ENCODE results near the gene CPSF4L.

Gene CPSF4L

DNA sequence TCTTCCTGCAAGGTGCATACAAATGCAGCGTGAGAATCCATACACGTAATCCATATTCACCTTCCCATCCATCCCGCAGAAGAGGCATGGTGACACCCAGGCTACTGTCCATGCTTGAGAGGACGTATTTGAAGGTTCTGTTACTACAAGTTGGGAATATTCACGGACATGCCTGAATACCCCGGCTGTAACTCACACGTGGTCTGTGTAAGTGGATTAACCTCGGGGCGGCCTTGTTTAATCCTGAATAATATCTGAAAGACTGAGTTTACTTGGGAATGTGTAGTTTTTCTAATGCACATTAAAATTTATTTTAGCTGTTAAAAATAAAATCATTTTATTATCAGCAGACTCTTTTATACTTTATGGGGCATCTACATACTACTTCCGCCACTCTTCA lies 13.1 kb downstream of the CPSF4L start:
- Histone ChIP-seq H3K27ac (ENCODE audit: low read length) (no peak overlapping the region), H3K4me1 (ENCODE audit: control insufficient read depth, low read depth, low read length) (no peaks in the 10 kb centered on the region), H3K9ac (ENCODE audit: low read length) (no peak overlapping the region), H3K36me3 (ENCODE audit: control insufficient read depth, low read depth, low read length) (peaks cover 30% of the 10 kb centered on the region), H3K9me3 (ENCODE audit: control insufficient read depth, low read depth, low read length) (no peaks in the 10 kb centered on the region), H3K4me3 (ENCODE audit: low read length) (no peak overlapping the region), H3K27me3 (ENCODE audit: control insufficient read depth, insufficient read depth, low read length) (no peaks in the 10 kb centered on the region)

DNA sequence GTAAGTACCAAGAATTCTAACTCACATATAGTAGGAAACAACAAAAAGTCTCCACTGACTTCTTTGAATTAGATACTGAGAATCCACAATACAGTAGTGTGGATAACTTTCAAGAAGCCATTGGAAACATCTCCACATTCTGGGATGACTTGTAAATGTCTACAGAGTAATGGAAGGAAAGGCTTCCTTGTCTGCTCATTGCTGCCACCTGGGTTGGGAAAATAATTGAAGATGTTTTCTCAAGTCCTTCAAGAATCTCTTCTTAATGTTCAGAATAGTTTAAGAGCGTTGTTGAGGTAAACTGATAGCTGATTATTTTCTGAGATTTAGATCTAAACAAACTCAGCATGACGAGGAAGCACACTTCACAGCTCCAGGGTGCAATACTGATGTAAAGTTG lies 14.0 kb downstream of the CPSF4L start:
- no peak overlapping the region for H3K4me3 ChIP-seq (ENCODE audit: low read length)
- H3K27me3 ChIP-seq (ENCODE audit: control insufficient read depth, insufficient read depth, low read length) = no peaks in the 10 kb centered on the region
- no peaks in the 10 kb centered on the region for H3K9me3 ChIP-seq (ENCODE audit: control insufficient read depth, low read depth, low read length)
- H3K9ac ChIP-seq (ENCODE audit: low read length) = no peak overlapping the region
- no peaks in the 10 kb centered on the region for H3K4me1 ChIP-seq (ENCODE audit: control insufficient read depth, low read depth, low read length)
- H3K27ac ChIP-seq (ENCODE audit: low read length) = no peak overlapping the region
- H3K36me3 ChIP-seq (ENCODE audit: control insufficient read depth, low read depth, low read length) = peaks cover 34% of the 10 kb centered on the region

DNA sequence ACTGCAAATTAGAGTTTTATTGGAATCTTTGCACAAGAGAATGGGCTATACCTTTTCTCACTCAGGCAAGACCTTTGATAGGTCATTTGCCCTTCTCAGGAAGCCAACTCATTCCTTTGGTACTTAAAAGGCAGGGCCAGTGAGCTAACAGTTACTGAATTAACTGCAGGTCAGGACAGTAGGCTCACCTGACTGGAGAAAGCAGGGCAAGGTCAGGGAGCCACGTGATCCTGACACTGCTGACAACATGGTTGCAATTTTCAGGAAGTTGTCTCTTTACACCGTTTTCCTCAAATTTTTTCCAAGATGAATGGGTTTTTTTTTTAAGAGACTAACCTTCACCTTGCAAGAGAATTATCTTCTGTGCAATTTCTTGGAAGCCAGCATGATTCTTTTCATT lies 21.1 kb downstream of the CPSF4L start:
- H3K4me1 ChIP-seq (ENCODE audit: control insufficient read depth, low read depth, low read length) = no peaks in the 10 kb centered on the region
- H3K27ac ChIP-seq (ENCODE audit: low read length) = no peak overlapping the region
- H3K9ac ChIP-seq (ENCODE audit: low read length) = no peak overlapping the region
- no peak overlapping the region for H3K4me3 ChIP-seq (ENCODE audit: low read length)
- peaks cover 40% of the 10 kb centered on the region for H3K36me3 ChIP-seq (ENCODE audit: control insufficient read depth, low read depth, low read length)
- no peaks in the 10 kb centered on the region for H3K9me3 ChIP-seq (ENCODE audit: control insufficient read depth, low read depth, low read length)
- H3K27me3 ChIP-seq (ENCODE audit: control insufficient read depth, insufficient read depth, low read length) = no peaks in the 10 kb centered on the region

DNA sequence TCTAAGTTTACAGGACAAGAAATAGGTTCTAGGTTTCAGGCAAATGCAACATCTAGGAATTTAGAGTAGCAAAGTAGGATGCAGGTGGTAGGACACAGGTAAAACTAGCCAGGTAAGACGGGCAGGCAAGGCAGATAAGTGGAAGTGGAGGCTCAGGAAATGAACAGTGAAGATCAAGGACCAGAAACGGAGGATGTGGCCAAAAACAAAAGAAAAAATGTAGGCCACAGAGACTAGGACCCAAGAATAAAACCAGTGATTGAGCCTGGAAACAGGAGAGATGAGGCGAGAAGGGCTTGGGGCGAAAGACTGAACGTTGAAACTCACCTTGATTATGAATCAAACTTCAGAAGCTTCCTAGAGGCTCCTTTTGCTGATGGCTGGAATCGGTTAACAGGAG lies 24.0 kb downstream of the CPSF4L start:
- H3K27ac ChIP-seq (ENCODE audit: low read length) = no peak overlapping the region
- H3K9ac ChIP-seq (ENCODE audit: low read length) = no peak overlapping the region
- H3K27me3 ChIP-seq (ENCODE audit: control insufficient read depth, insufficient read depth, low read length) = no peaks in the 10 kb centered on the region
- H3K36me3 ChIP-seq (ENCODE audit: control insufficient read depth, low read depth, low read length) = peaks cover 29% of the 10 kb centered on the region
- H3K9me3 ChIP-seq (ENCODE audit: control insufficient read depth, low read depth, low read length) = no peaks in the 10 kb centered on the region
- H3K4me3 ChIP-seq (ENCODE audit: low read length) = no peak overlapping the region
- H3K4me1 ChIP-seq (ENCODE audit: control insufficient read depth, low read depth, low read length) = no peaks in the 10 kb centered on the region

DNA sequence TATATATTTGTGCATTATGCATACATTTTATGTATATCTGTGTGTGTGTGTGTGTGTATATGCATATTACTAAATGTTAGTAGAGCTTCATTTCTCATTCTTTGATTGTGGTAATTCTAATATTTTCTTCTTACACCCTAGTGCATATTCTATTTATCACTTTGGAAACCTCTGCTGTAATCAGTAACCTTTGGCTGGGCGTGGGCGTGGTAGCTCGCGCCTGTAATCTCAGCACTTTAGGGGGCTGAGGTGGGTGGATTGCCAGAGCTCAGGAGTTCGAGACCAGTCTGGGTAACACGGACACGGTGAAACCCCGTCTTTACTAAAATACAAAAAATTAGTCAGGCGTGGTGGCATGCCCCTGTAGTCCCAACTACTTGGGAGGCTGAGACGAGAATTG lies 26.9 kb downstream of the CPSF4L start:
- H3K27ac ChIP-seq (ENCODE audit: low read length) = no peak overlapping the region
- no peaks in the 10 kb centered on the region for H3K9me3 ChIP-seq (ENCODE audit: control insufficient read depth, low read depth, low read length)
- H3K36me3 ChIP-seq (ENCODE audit: control insufficient read depth, low read depth, low read length) = peaks cover 21% of the 10 kb centered on the region
- H3K4me3 ChIP-seq (ENCODE audit: low read length) = no peak overlapping the region
- H3K9ac ChIP-seq (ENCODE audit: low read length) = no peak overlapping the region
- H3K4me1 ChIP-seq (ENCODE audit: control insufficient read depth, low read depth, low read length) = peaks cover 6% of the 10 kb centered on the region
- no peaks in the 10 kb centered on the region for H3K27me3 ChIP-seq (ENCODE audit: control insufficient read depth, insufficient read depth, low read length)

DNA sequence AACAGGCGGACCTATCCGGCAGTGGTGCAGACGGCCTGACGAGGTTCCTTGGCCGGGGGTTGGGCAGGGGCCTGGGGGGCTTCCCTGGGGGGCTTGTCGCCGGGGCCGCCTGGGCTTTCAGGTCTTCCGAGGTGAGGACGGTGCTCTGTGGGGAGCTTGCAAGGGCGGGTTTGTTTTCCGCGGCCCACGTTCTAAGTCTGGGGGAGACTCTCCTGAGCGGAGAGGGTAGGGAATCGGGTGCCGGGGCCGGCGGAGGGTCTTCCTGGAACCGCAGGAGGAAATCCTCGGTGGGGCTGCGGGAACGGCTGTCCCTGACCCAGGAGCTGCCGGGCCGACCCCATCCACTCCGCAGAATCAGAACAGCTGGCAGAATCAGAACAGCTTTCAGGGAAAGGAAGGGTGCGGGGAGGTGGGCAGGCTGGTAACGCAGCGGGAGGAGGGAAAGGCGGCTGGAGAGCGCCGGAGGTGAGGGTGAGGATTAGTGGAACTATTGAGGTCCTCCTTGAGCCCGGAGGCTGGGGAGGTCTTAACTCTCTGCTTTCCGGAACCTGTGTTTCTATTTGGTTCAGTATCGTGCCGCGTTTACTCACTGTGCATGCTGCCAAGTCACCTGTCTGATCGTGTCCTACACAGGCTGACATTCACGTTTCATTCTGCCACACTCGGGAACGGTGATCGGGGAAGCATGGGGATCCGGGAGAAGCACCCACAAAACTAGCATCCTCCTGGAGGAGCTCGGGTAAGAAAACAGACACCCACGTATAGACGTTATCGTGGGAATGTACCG lies 28.9 kb downstream of the CPSF4L start:
- Histone ChIP-seq H3K9ac (ENCODE audit: low read length) (peak overlapping the region; percentile 88), H3K27me3 (ENCODE audit: control insufficient read depth, insufficient read depth, low read length) (no peaks in the 10 kb centered on the region), H3K9me3 (ENCODE audit: control insufficient read depth, low read depth, low read length) (no peaks in the 10 kb centered on the region), H3K27ac (ENCODE audit: low read length) (peak overlapping the region; percentile 87), H3K36me3 (ENCODE audit: control insufficient read depth, low read depth, low read length) (peaks cover 21% of the 10 kb centered on the region), H3K4me1 (ENCODE audit: control insufficient read depth, low read depth, low read length) (peaks cover 6% of the 10 kb centered on the region), H3K4me3 (ENCODE audit: low read length) (peak overlapping the region; percentile 94)

DNA sequence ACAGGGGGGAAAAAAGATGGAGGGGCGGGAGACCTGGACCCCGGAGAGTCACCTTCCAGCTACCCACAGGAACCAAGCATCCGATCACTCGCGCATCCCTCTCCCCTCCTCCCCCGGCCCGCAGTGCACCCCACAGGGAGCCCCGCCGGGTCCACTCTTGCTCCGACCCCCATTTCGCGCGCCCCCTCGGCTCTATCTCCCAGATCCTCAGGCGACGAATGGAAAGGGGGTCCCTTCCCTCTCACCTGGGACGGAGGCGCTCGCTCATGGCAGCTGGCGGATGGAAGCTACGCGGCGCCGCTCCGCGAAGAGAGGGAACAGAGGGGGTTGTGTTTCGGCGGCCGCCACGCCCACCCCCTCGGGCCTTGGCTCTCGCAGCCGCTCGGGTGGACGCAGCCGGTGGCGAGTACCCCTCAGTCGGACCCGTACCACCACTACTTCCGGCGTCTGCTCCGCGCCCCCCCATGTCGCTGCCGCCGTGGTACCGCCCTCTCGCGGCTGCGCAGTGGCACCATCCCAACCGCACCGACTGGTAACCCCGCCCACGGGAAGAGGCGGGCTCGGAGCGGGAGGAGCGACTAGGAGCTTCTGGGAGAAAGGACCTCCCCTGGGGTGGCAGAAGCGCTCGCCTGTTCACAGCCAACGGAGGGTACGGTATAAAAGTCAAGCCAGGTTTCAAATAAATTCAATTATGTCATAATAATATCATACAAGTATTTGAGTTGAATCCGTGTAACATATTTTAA lies 29.7 kb downstream of the CPSF4L start:
- H3K4me1 ChIP-seq (ENCODE audit: control insufficient read depth, low read depth, low read length) = peaks cover 8% of the 10 kb centered on the region
- no peaks in the 10 kb centered on the region for H3K9me3 ChIP-seq (ENCODE audit: control insufficient read depth, low read depth, low read length)
- H3K36me3 ChIP-seq (ENCODE audit: control insufficient read depth, low read depth, low read length) = peaks cover 17% of the 10 kb centered on the region
- H3K27ac ChIP-seq (ENCODE audit: low read length) = peak overlapping the region; percentile 87
- H3K27me3 ChIP-seq (ENCODE audit: control insufficient read depth, insufficient read depth, low read length) = no peaks in the 10 kb centered on the region
- H3K9ac ChIP-seq (ENCODE audit: low read length) = peak overlapping the region; percentile 88
- peak overlapping the region; percentile 94 for H3K4me3 ChIP-seq (ENCODE audit: low read length)

DNA sequence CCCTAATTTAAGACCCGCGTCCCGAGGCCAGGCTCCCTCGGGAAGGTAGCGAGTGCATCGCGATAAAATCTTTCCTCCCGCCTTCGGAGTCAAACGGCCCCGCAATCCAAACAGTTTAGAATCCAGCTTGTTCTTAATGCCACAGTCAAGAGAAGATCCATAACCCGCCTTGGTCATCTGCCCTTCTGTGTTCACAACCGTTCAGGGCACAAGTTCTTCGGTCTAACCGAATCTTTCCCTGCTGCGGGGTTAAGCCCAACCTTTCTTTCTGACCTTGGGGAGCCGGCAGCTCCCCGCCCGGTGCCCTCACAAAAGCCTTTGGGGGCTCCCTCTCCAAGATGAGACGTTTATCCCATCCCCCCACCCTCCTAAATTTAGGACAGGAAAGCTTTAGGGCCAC lies 30.3 kb downstream of the CPSF4L start:
- Histone ChIP-seq H3K27me3 (ENCODE audit: control insufficient read depth, insufficient read depth, low read length) (no peaks in the 10 kb centered on the region), H3K9me3 (ENCODE audit: control insufficient read depth, low read depth, low read length) (no peaks in the 10 kb centered on the region), H3K9ac (ENCODE audit: low read length) (peak overlapping the region; percentile 88), H3K36me3 (ENCODE audit: control insufficient read depth, low read depth, low read length) (peaks cover 13% of the 10 kb centered on the region), H3K27ac (ENCODE audit: low read length) (peak overlapping the region; percentile 54), H3K4me1 (ENCODE audit: control insufficient read depth, low read depth, low read length) (peaks cover 15% of the 10 kb centered on the region), H3K4me3 (ENCODE audit: low read length) (peak overlapping the region; percentile 94)

DNA sequence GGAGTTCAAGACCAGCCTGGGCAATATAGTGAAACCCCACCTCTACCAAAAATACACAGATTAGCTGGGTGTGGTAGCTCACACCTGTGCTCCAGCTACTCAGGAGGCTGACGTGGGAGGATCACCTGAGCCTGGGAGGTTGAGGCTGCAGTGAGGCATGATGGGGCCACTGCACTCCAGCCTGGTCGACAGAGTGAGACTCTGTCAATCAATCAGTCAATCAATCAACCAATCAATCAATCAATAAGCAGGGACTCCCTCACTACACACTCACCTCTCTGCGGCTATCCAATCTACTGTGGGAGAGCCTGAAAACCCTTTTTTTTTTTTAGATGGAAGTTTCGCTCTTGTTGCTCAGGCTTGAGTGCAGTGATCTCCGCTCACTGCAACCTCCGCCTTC lies 31.6 kb downstream of the CPSF4L start:
- H3K9me3 ChIP-seq (ENCODE audit: control insufficient read depth, low read depth, low read length) = no peaks in the 10 kb centered on the region
- peaks cover 2% of the 10 kb centered on the region for H3K36me3 ChIP-seq (ENCODE audit: control insufficient read depth, low read depth, low read length)
- H3K27ac ChIP-seq (ENCODE audit: low read length) = no peak overlapping the region
- H3K4me1 ChIP-seq (ENCODE audit: control insufficient read depth, low read depth, low read length) = peaks cover 18% of the 10 kb centered on the region
- no peaks in the 10 kb centered on the region for H3K27me3 ChIP-seq (ENCODE audit: control insufficient read depth, insufficient read depth, low read length)
- H3K9ac ChIP-seq (ENCODE audit: low read length) = no peak overlapping the region
- H3K4me3 ChIP-seq (ENCODE audit: low read length) = no peak overlapping the region

DNA sequence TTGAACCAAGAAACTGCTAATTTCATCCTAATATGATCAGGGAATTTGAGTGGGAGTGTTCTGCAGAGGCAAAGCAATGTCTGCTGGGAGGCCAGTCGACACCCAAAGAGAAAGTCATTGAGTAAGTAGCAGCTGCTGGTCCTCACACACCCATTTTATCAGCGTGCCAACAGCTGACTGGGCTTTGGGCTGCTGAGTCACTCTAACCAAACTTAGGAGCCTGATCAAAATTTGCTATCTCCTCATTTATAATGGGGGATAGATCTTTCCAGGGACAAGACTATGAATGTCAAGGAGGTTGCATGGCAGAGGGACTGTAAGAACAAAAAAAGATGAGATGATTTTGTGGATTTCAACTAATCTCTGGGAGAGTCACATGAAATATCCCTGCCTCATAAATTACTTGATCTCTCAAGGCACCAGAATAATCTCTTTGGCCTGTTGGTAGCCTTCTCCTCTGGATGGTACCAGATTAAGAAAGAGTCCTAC lies 32.9 kb downstream of the CPSF4L start:
- Histone ChIP-seq H3K27ac (ENCODE audit: low read length) (no peak overlapping the region), H3K9ac (ENCODE audit: low read length) (no peak overlapping the region), H3K27me3 (ENCODE audit: control insufficient read depth, insufficient read depth, low read length) (no peaks in the 10 kb centered on the region), H3K9me3 (ENCODE audit: control insufficient read depth, low read depth, low read length) (no peaks in the 10 kb centered on the region), H3K4me3 (ENCODE audit: low read length) (no peak overlapping the region), H3K4me1 (ENCODE audit: control insufficient read depth, low read depth, low read length) (peaks cover 18% of the 10 kb centered on the region), H3K36me3 (ENCODE audit: control insufficient read depth, low read depth, low read length) (no peaks in the 10 kb centered on the region)

DNA sequence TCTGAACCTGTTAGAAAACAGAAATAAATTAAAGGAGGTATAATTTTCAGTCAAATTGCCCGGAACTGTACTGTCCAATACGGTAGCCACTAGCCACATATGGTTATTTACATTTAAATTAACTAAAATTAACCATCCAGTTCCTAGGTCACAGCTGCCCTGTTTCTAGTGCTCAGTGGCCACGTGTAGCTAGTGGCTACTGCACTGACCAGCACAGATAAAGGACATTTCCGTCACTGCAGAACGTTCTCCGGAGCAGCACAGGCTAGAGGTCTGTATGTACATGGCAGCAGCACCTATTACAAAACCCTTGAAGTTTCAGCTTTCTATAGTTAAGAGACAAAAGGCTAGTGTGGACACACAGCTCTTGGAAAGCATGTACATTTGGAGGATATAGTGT lies 33.7 kb downstream of the CPSF4L start:
- H3K9ac ChIP-seq (ENCODE audit: low read length) = no peak overlapping the region

More for the DNA sequence above, 33.7 kb downstream of the CPSF4L start:
- H3K36me3 ChIP-seq (ENCODE audit: control insufficient read depth, low read depth, low read length) = no peaks in the 10 kb centered on the region
- no peaks in the 10 kb centered on the region for H3K9me3 ChIP-seq (ENCODE audit: control insufficient read depth, low read depth, low read length)
- H3K27ac ChIP-seq (ENCODE audit: low read length) = no peak overlapping the region
- H3K4me1 ChIP-seq (ENCODE audit: control insufficient read depth, low read depth, low read length) = peaks cover 18% of the 10 kb centered on the region
- H3K4me3 ChIP-seq (ENCODE audit: low read length) = no peak overlapping the region
- H3K27me3 ChIP-seq (ENCODE audit: control insufficient read depth, insufficient read depth, low read length) = no peaks in the 10 kb centered on the region

Measured in iPS-18a (cell line).